GM18498 (cell line): ENCODE measurements around the gene CCDC63.
"Not testable (repeated sequence)": the region's sequence is repeated elsewhere in the genome, so short reads cannot be mapped to it uniquely, and the experiment has no call there.

ENCODE experiments used
- ATAC-seq: cut with Tn5 transposase; IDR thresholded peaks from one replicate; pipeline ENCODE4 v1.9.1; 2021; ENCODE audit warnings: mild to moderate bottlenecking, moderate library complexity; ENCODE audit not compliant: unreplicated experiment

CCDC63 gene

GRCh38 chr12:110844131-110844530 lies 2.7 kb upstream of the CCDC63 start:
- ATAC-seq = no peak

- no peak for ATAC-seq
Observed at GRCh38 chr12:110844551-110845338, 2.0 kb upstream of the CCDC63 start.

- ATAC-seq = no peak
Observed at GRCh38 chr12:110845339-110845682, 1.5 kb upstream of the CCDC63 start.

DNA sequence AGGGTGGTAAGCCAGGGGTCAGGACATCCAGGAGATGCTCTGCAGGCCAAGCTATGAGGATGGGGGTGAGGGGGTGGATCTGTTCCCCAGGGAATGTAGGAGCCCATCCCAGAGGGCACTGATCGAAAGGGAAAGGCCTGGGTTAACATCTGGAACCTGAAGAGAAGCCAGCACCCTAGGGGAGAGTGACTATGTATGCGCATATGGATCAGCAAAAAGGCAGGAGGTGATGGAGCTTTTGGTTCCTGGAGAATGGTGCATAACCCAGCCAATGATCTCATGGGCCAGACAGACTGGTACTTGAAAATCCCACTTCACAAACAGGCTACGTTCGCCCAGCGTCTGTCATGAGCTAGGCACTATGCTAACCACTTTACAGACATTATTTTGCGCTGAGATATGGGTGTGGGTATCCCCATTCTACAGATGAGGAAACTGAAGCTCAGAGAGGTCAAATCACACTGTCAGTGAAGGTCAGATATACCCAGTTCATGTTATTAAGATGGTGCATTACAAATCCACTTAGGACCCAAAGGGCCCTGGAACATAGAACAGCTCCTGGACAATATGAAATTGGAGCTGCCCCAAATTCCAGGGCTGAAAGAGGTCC lies 1.6 kb downstream of the CCDC63 start:
- ATAC-seq = no peak

- no peak for ATAC-seq
Observed at GRCh38 chr12:110849221-110849620, 2.4 kb downstream of the CCDC63 start.

GRCh38 chr12:110849748-110850403 lies 3.1 kb downstream of the CCDC63 start:
- ATAC-seq = no peak

- no peak for ATAC-seq
Observed at GRCh38 chr12:110850762-110851161, 4.0 kb downstream of the CCDC63 start.

GRCh38 chr12:110853836-110854235 lies 7.0 kb downstream of the CCDC63 start:
- ATAC-seq = no peak

DNA sequence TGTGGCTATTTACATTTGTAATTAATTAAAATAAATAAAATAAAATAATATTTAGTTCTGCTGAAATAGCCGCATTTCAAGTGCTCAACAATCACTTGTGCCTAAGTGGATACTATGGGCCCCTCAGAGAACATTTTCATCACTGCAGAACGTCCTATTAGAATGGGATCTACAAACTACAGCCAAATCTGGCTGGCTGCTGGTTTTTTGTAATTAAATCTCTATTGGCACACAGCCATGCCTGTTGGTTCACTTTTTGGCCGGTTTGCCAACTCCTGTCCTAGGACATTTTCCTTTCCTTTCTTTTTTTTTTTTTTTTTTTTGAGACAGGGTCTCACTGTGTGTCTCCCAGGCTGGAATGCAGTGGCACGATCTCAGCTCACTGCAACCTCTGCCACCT lies 9.8 kb downstream of the CCDC63 start:
- ATAC-seq = no peak

DNA sequence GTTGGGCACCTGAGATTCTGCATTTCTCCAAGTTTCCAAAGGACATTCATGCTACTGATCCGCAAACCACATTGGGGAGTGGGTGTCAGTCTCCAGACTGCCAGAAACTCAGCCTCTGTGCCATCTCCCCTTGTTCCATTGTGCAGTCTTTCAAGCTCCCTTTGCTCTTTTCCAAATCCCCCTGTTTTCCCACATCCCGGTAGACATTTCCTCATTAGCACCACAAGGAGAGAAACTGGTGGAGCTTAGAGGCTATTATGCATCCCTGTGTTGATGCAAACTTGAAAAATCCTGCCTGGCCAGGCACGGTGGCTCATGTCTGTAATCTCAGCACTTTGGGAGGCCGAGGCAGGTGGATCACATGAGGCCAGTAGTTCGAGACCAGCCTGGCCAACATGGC lies 10.7 kb downstream of the CCDC63 start:
- ATAC-seq = no peak

GRCh38 chr12:110857954-110858353 lies 11.2 kb downstream of the CCDC63 start:
- not testable (repeated sequence) for ATAC-seq

- ATAC-seq = no peak
Observed at GRCh38 chr12:110858848-110859247, 12.1 kb downstream of the CCDC63 start.

GRCh38 chr12:110860833-110861296 lies 14.1 kb downstream of the CCDC63 start:
- no peak for ATAC-seq

- ATAC-seq = no peak
Observed at GRCh38 chr12:110861729-110862128, 14.9 kb downstream of the CCDC63 start.

GRCh38 chr12:110862329-110862728 lies 15.5 kb downstream of the CCDC63 start:
- no peak for ATAC-seq

DNA sequence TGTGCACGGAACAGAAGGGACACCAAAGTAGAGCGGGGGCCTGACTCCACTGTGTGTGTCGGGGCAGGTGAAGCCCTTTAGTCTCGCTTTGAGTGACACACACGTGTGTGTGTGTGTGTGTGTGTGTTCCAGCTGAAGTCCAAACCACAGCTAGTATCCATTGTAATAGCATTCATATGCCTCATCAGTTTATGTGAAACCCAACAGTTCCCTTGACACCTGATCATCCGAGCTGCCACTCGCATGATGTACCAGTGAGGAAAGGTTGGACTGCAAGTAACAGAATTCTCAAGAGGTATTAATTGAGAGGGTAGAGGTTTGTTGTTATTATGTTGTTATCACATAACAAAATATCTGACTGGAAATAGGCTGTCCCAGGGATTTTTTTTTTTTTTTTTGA lies 16.4 kb downstream of the CCDC63 start:
- ATAC-seq = no peak

GRCh38 chr12:110865521-110865920 lies 18.7 kb downstream of the CCDC63 start:
- no peak for ATAC-seq

DNA sequence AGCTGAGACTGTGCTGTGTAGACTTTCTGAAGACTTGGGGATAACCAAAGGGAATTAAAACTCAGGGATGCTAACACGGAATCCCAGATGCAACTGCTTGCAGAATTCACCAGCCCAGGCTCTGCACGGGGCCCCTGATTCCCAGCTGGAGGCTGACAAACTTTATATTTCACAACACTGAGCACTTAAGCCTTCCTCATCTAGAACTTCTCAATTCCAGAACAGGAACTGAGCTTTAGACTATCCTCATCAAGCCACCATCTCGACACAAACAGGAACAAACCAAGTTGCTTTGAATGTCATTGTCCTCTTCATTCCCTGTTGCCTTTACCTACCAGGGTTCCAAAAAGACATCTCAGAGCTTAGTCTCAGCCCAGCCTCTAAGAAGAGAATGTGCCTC lies 22.2 kb downstream of the CCDC63 start:
- no peak for ATAC-seq

DNA sequence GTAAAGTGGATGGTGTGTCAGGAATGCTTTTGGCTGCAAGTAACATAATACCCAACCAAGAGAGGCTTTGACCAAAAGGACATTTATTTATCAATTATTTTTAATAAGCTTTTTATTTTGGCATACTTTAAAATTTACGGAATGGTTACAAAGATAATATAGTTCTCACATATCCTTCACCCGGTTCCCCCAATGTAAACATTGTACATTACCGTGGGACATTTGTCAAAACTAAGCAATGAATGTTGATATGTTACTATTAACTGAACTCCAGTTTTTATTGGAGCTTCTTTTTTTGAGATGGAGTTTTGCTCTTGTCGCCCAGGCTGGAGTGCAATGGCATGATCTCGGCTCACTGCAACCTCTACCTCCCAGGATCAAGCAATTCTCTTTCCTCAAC lies 23.0 kb downstream of the CCDC63 start:
- no peak for ATAC-seq

- no peak for ATAC-seq
Observed at GRCh38 chr12:110872100-110872499, 25.3 kb downstream of the CCDC63 start.

DNA sequence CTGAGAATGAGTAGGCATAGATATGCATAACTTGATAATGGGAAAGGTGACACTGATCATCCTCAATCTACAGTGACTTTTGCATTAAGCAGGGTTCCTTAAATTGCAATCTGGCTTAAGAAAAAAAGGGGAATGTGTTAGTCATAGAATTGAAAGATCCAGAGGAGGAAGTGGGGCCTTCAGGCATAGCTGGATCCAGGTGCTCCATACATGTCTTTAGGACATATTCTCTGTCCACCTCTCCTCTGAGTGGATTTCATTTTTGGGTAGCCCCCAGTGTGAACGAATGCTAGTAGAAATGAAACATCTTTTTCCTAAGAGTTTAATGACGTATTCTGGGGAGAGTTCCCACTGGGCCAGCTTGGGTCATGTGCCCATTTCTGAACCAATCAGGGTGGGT lies 27.6 kb downstream of the CCDC63 start:
- ATAC-seq = no peak

- ATAC-seq = no peak
Observed at GRCh38 chr12:110874781-110875180, 28.0 kb downstream of the CCDC63 start.
